ENCODE results near the gene RSPH6A.
"Not testable (repeated sequence)": the region's sequence is repeated elsewhere in the genome, so short reads cannot be mapped to it uniquely, and the experiment has no call there.

RSPH6A gene

GRCh38 chr19:45761714-45762113 is 53.4 kb downstream of the RSPH6A start:
- TF ChIP-seq CTCF (IDR thresholded peaks at IDR 0.05) (no peak), ZFX (IDR thresholded peaks at IDR 0.05; ENCODE audit: borderline replicate concordance) (no peak)
- H3K27ac ChIP-seq = no peak overlapping the region

- no peak overlapping the region for H3K27ac ChIP-seq
- TF ChIP-seq ZFX (IDR thresholded peaks at IDR 0.05; ENCODE audit: borderline replicate concordance) (no peak), CTCF (IDR thresholded peaks at IDR 0.05) (no peak)
Measured at GRCh38 chr19:45758921-45759320, 56.2 kb downstream of the RSPH6A start.

- TF ChIP-seq CTCF (IDR thresholded peaks at IDR 0.05) (no peak), ZFX (IDR thresholded peaks at IDR 0.05; ENCODE audit: borderline replicate concordance) (no peak)
Measured at GRCh38 chr19:45757695-45758094, 57.4 kb downstream of the RSPH6A start.

GRCh38 chr19:45754323-45754722 is 60.8 kb downstream of the RSPH6A start:
- TF ChIP-seq ZFX (IDR thresholded peaks at IDR 0.05; ENCODE audit: borderline replicate concordance) (no peak), CTCF (IDR thresholded peaks at IDR 0.05) (no peak)
- H3K27ac ChIP-seq = no peak overlapping the region

More at GRCh38 chr19:45757695-45758094, 57.4 kb downstream of the RSPH6A start:
- no peak overlapping the region for H3K27ac ChIP-seq

- TF ChIP-seq CTCF (IDR thresholded peaks at IDR 0.05) (no peak), ZFX (IDR thresholded peaks at IDR 0.05; ENCODE audit: borderline replicate concordance) (no peak)
- H3K27ac ChIP-seq = no peak overlapping the region
Measured at GRCh38 chr19:45753548-45753947, 61.6 kb downstream of the RSPH6A start.

- no peak overlapping the region for H3K27ac ChIP-seq
- TF ChIP-seq ZFX (IDR thresholded peaks at IDR 0.05; ENCODE audit: borderline replicate concordance) (no peak), CTCF (IDR thresholded peaks at IDR 0.05) (no peak)
Measured at GRCh38 chr19:45752639-45753038, 62.5 kb downstream of the RSPH6A start.

- H3K27ac ChIP-seq = not testable (repeated sequence)
Measured at GRCh38 chr19:45751483-45751882, 63.6 kb downstream of the RSPH6A start.

GRCh38 chr19:45747513-45747912 is 67.6 kb downstream of the RSPH6A start:
- H3K27ac ChIP-seq = no peak overlapping the region
- TF ChIP-seq CTCF (IDR thresholded peaks at IDR 0.05) = no peak
